A549 (cell line): ENCODE data around the gene CBFA2T3. TPM values are rescaled to one million over a fixed set of nuclear protein-coding genes. Genes with fewer than 3 reads are reported as not detected.

Experiments used
- ATAC-seq, 2 experiments: fragments of 200-7000 bp in 1 of 2; fragments of >200 bp in 1 of 2; cut with Nextera tagmentation in 1 of 2; cut with Tn5 transposase in 1 of 2; 3 replicates each; pipeline versions ENCODE4 v1.8.0 to v1.9.1; 2018 to 2020; ENCODE audit warnings: mild to moderate bottlenecking in 1 of 2, moderate library complexity in 1 of 2
- CTCF ChIA-PET: fragments of 300-600 bp; sonication (Branson Sonifier 250); formaldehyde crosslinking; extraction: SDS; loops from one replicate; lab custom pipeline; 2021; ENCODE audit warnings: antibody characterized with exemption, inconsistent platforms; lab: Yijun Ruan, JAX
- POLR2A ChIA-PET: fragments of 350-600 bp; formaldehyde crosslinking; extraction: SDS; loops from one replicate; lab custom pipeline; 2021; ENCODE audit warnings: antibody characterized with exemption, inconsistent platforms; lab: Yijun Ruan, JAX
- DNase-seq, 2 experiments: peaks; one replicate each; pipeline versions ENCODE4 v3.0.0 to v3.0.0-alpha.2; 2011 to 2016; ENCODE audit warnings: low read depth in 1 of 2, low spot score in 1 of 2
- FAIRE-seq: peaks from 2 replicates; lab custom pipeline; 2011; peaks lifted over from hg19 to GRCh38; lab: Jason Lieb, UNC
- H3K27ac ChIP-seq, 2 experiments: fragments of >200 bp; sonication (Bioruptor Twin); formaldehyde crosslinking; 3 replicates each; pipeline ENCODE4 v1.5.1; 2016 to 2017
- H3K4me1 ChIP-seq: fragments of >200 bp; sonication (Bioruptor Twin); formaldehyde crosslinking; 3 replicates; pipeline ENCODE4 v1.6.1; 2016
- H3K4me2 ChIP-seq: fragments of >200 bp; sonication (Bioruptor Twin); formaldehyde crosslinking; 3 replicates; pipeline ENCODE4 v1.6.1; 2016
- H3K4me3 ChIP-seq: fragments of >200 bp; sonication (Bioruptor Twin); formaldehyde crosslinking; 3 replicates; pipeline ENCODE4 v1.5.1; 2016
- H3K9me3 ChIP-seq: fragments of >200 bp; sonication (Bioruptor Twin); formaldehyde crosslinking; 3 replicates; pipeline ENCODE4 v1.6.1; 2016
- BHLHE40 ChIP-seq: IDR thresholded peaks from 2 replicates; pipeline ENCODE4 v1.6.1; 2012; ENCODE audit warnings: low read depth, low read length, inconsistent platforms
- CBX8 ChIP-seq: fragments of 200-600 bp; sonication (generic); IDR thresholded peaks from 2 replicates; pipeline ENCODE4 v1.6.1; 2016
- CEBPB ChIP-seq, 2 experiments: fragments of >200 bp in 1 of 2; sonication (Bioruptor Twin) in 1 of 2; formaldehyde crosslinking in 1 of 2; IDR thresholded peaks; 2 replicates each; pipeline ENCODE4 v1.6.1; 2012 to 2016
- CHD2 ChIP-seq: fragments of 150-350 bp; IDR thresholded peaks from 2 replicates; pipeline ENCODE4 v1.6.1; 2014; ENCODE audit warnings: low read length; ENCODE audit not compliant: partially characterized antibody
- FOXS1 ChIP-seq: fragments of 250-450 bp; sonication (Bioruptor Pico); IDR thresholded peaks from 2 replicates; pipeline ENCODE4 v1.5.0; 2020; ENCODE audit warnings: mild to moderate bottlenecking, moderate library complexity
- HDAC2 ChIP-seq: fragments of 200-600 bp; sonication (generic); IDR thresholded peaks from 2 replicates; pipeline ENCODE4 v1.6.1; 2016
- HEYL ChIP-seq: fragments of 250-450 bp; sonication (Bioruptor Pico); IDR thresholded peaks from 2 replicates; pipeline ENCODE4 v1.8.0; 2021; ENCODE audit warnings: mild to moderate bottlenecking, moderate library complexity
- HOXA7 ChIP-seq: fragments of 250-450 bp; sonication (Bioruptor Pico); IDR thresholded peaks from 2 replicates; pipeline ENCODE4 v1.5.0; 2020; ENCODE audit warnings: mild to moderate bottlenecking, moderate library complexity
- HOXB5 ChIP-seq: fragments of 250-450 bp; sonication (Bioruptor Pico); IDR thresholded peaks from 2 replicates; pipeline ENCODE4 v1.5.0; 2020; ENCODE audit warnings: mild to moderate bottlenecking, moderate library complexity
- JUN ChIP-seq, 2 experiments: fragments of >200 bp; sonication (Bioruptor Twin); formaldehyde crosslinking; IDR thresholded peaks; 2 replicates in 1 of 2; 3 replicates in 1 of 2; pipeline ENCODE4 v1.6.1; 2016 to 2017
- JUNB ChIP-seq: fragments of >200 bp; sonication (Bioruptor Twin); formaldehyde crosslinking; IDR thresholded peaks from 2 replicates; pipeline ENCODE4 v1.6.1; 2016
- KDM5A ChIP-seq: fragments of 200-600 bp; sonication (generic); IDR thresholded peaks from 2 replicates; pipeline ENCODE4 v1.6.1; 2016; ENCODE audit warnings: antibody characterized with exemption, mild to moderate bottlenecking
- MAZ ChIP-seq: fragments of 150-350 bp; IDR thresholded peaks from 2 replicates; pipeline ENCODE4 v1.6.1; 2014; ENCODE audit warnings: antibody characterized with exemption, low read depth, low read length, borderline replicate concordance
- NPAS2 ChIP-seq: fragments of 250-450 bp; sonication (Bioruptor Pico); IDR thresholded peaks from 2 replicates; pipeline ENCODE4 v1.8.0; 2022; ENCODE audit warnings: mild to moderate bottlenecking, moderate library complexity, borderline replicate concordance
- NR3C1 ChIP-seq: fragments of >200 bp; sonication (Bioruptor Twin); formaldehyde crosslinking; IDR thresholded peaks from 3 replicates; pipeline ENCODE4 v1.6.1; 2017
- PHF8 ChIP-seq: fragments of 200-600 bp; sonication (generic); IDR thresholded peaks from 2 replicates; pipeline ENCODE4 v1.6.1; 2016; ENCODE audit warnings: low read depth, mild to moderate bottlenecking, antibody characterized with exemption, moderate library complexity, borderline replicate concordance
- RCOR1 ChIP-seq: fragments of 150-350 bp; IDR thresholded peaks from 2 replicates; pipeline ENCODE4 v1.6.1; 2014; ENCODE audit warnings: antibody characterized with exemption, low read length, low read depth
- SMC3 ChIP-seq: fragments of >200 bp; sonication (Bioruptor Twin); formaldehyde crosslinking; IDR thresholded peaks from 3 replicates; pipeline ENCODE4 v1.6.1; 2018; ENCODE audit warnings: inconsistent platforms
- SREBF2 ChIP-seq: fragments of 450-650 bp; IDR thresholded peaks from 2 replicates; pipeline ENCODE4 v1.6.1; 2014; ENCODE audit warnings: mild to moderate bottlenecking, moderate library complexity
- ZSCAN20 ChIP-seq: fragments of 250-450 bp; sonication (Bioruptor Pico); IDR thresholded peaks from 2 replicates; pipeline ENCODE4 v1.8.0; 2022; ENCODE audit warnings: mild to moderate bottlenecking, moderate library complexity
- WGBS: methylation state at CpG from one replicate; pipeline ENCODE4 v1.1.6; 2017; ENCODE audit errors: missing lambda C conversion rate; 5-methylcytosine and 5-hydroxymethylcytosine counted together
- polyA plus RNA-seq, 4 experiments: library from polyadenylated mRNA; depleted of rRNA in 3 of 4; stranded (reverse); fragments of >200 nt; fragmentation: RNase III in 1 of 4; extraction: RNeasy Plus Mini Kit Qiagen cat#74134 plus additional on column Dnase treatment in 1 of 4; gene quantifications; 2 replicates in 3 of 4; 3 replicates in 1 of 4; pipeline ENCODE4 v1.2.3, GENCODE V29; 2011 to 2017
- TF ChIP-seq, protein P1 (sequence below): IDR thresholded peaks from 2 replicates; pipeline ENCODE4 v1.6.1; 2012
- TF ChIP-seq, protein P2 (sequence below): fragments of >200 bp; sonication (Bioruptor Twin); formaldehyde crosslinking; IDR thresholded peaks from 3 replicates; pipeline ENCODE4 v1.5.1; 2016
- TF ChIP-seq, protein P3 (sequence below): fragments of >200 bp; sonication (Bioruptor Twin); formaldehyde crosslinking; IDR thresholded peaks from 3 replicates; pipeline ENCODE4 v1.6.1; 2016
- TF ChIP-seq, protein P4 (sequence below): fragments of 150-350 bp; IDR thresholded peaks from 2 replicates; pipeline ENCODE4 v1.6.1; 2014; ENCODE audit warnings: low read depth, mild to moderate bottlenecking, low read length

The CBFA2T3 gene
- polyA plus RNA-seq, 2 of the 4 experiments (the other 2 are of a cell fraction) = 0.08 TPM; not detected in 1

DNA sequence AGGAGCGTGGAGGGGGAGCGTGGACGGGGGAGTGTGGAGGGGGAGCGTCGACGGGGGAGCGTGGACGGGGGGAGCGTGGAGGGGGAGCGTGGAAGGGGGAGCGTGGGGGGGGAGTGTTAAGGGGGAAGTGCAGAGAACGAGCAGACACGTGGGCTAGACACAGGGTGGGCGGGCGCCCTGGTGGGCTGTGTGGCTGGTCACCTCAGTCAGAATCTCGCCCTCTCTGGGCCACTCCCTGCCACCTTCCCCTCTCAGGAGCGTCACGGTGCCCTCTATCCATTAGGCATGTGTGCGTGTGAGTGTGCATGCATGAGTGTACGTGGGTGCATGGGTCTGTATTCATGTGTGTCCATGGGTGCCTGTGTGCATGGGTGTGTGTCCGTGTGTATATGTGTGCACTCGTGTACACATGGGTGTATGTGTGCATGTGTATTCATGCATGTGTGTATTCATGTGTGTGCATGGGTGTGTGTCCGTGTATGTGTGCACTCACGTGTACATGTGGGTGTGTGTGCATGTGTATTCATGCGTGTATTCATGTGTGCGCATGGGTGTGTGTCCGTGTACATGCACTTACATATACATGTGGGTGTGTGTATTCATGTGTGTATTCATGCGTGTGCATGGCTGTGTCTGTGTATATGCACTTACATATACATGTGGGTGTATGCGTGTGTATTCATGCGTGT lies 61.2 kb downstream of the CBFA2T3 start:
- Histone ChIP-seq H3K4me1 (no peaks in the 10 kb centered on the region), H3K9me3 (no peaks in the 10 kb centered on the region), H3K4me2 (no peak overlapping the region), H3K27ac (no peak overlapping the region), H3K4me3 (no peak overlapping the region)
- POLR2A ChIA-PET = no interaction called here
- CTCF ChIA-PET = interaction anchor here (1.2 kb wide), 1 partner anchor 15 kb away, joined by 3 read pairs; no protein-coding TSS in a partner anchor
- DNase-seq (no peak), FAIRE-seq (no peak)
- WGBS = 57% methylated on average over 17 of the region's 30 CpGs
- TF ChIP-seq HDAC2 = no peak
- TF ChIP-seq CEBPB (IDR thresholded peaks at IDR 0.05) = no peak
- TF ChIP-seq, protein P1, sequence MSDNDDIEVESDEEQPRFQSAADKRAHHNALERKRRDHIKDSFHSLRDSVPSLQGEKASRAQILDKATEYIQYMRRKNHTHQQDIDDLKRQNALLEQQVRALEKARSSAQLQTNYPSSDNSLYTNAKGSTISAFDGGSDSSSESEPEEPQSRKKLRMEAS = no peak
- TF ChIP-seq JUN (IDR thresholded peaks at IDR 0.05) = no peak
- TF ChIP-seq, protein P2, sequence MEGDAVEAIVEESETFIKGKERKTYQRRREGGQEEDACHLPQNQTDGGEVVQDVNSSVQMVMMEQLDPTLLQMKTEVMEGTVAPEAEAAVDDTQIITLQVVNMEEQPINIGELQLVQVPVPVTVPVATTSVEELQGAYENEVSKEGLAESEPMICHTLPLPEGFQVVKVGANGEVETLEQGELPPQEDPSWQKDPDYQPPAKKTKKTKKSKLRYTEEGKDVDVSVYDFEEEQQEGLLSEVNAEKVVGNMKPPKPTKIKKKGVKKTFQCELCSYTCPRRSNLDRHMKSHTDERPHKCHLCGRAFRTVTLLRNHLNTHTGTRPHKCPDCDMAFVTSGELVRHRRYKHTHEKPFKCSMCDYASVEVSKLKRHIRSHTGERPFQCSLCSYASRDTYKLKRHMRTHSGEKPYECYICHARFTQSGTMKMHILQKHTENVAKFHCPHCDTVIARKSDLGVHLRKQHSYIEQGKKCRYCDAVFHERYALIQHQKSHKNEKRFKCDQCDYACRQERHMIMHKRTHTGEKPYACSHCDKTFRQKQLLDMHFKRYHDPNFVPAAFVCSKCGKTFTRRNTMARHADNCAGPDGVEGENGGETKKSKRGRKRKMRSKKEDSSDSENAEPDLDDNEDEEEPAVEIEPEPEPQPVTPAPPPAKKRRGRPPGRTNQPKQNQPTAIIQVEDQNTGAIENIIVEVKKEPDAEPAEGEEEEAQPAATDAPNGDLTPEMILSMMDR = no peak
- no peak for TF ChIP-seq HOXA7 (CRISPR knock-in tag)
- TF ChIP-seq SMC3 = no peak
- TF ChIP-seq ZSCAN20 = no peak
- TF ChIP-seq, protein P3, sequence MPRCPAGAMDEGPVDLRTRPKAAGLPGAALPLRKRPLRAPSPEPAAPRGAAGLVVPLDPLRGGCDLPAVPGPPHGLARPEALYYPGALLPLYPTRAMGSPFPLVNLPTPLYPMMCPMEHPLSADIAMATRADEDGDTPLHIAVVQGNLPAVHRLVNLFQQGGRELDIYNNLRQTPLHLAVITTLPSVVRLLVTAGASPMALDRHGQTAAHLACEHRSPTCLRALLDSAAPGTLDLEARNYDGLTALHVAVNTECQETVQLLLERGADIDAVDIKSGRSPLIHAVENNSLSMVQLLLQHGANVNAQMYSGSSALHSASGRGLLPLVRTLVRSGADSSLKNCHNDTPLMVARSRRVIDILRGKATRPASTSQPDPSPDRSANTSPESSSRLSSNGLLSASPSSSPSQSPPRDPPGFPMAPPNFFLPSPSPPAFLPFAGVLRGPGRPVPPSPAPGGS = no peak
- no peak for TF ChIP-seq KDM5A
- no peak for TF ChIP-seq NPAS2 (CRISPR knock-in tag)
- no peak for TF ChIP-seq CHD2
- no peak for TF ChIP-seq BHLHE40
- TF ChIP-seq JUNB = no peak
- TF ChIP-seq NR3C1 = no peak
- no peak for TF ChIP-seq PHF8
- TF ChIP-seq, all 56 proteins: peak for 0
- no peak for ATAC-seq

DNA sequence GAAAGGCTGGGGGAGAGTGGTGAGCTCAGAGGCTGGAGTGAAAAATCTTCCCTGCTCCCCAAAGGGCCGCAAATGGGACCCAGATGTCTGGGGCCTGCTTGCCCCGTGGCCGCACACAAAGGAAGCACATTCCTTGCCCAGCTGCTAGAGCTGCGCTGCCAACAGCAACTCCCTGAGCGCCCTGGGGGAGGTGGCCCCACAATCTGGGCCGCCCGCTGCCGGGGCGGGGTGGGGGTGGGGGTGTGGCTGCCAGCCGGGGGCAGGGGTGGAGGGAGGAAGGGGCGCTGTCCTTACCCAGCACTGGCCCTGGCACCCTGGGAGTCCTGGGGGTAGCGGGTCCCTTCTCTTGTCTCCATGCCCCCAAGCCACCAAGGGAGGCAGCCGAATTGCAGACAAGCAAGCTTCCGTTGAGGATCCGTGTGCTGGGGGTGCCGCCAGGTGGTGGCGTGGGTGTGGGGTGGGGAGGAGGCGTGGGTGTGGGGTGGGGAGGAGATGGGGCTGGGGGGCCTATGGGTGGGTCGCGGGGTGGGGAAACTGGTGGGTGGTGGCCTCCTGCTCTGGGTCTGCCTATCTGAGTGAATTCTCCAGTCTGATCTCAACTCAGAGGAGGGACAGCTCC lies 62.1 kb downstream of the CBFA2T3 start:
- no peaks in the 10 kb centered on the region for H3K9me3 ChIP-seq
- CTCF ChIA-PET = interaction anchor here (0.6 to 1.2 kb wide), 2 partner anchors 9 to 14 kb away, joined by 3 to 5 read pairs; no protein-coding TSS in a partner anchor
- no peak for ATAC-seq

DNA sequence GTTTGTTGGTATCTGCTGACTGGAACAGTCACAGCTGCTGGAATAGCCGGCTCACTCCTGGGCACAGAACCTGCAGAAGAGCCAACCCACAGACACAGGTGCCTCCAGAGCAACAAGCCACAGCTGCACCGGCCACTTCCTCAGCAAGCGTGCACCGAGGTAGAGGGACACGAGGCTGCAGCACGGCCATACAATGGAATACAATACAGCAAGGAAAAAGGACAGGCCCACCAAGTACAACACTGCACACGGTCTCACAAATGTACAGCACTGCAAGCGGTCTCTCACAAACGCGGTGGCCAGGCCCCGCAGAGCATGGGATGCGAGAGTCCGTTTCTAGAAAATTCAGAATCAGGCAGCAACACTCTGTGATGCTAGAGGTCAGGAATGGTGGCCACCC lies 63.1 kb downstream of the CBFA2T3 start:
- Histone ChIP-seq H3K4me3 (no peak overlapping the region), H3K4me1 (no peaks in the 10 kb centered on the region), H3K9me3 (no peaks in the 10 kb centered on the region), H3K27ac (no peak overlapping the region), H3K4me2 (no peak overlapping the region)
- ATAC-seq (no peak), DNase-seq (no peak), FAIRE-seq (no peak)
- WGBS = 78% methylated on average over 13 of the region's 13 CpGs
- POLR2A ChIA-PET = no interaction called here
- CTCF ChIA-PET = interaction anchor here (1.0 kb wide), 1 partner anchor 10 kb away, joined by 3 read pairs; no protein-coding TSS in a partner anchor
- TF ChIP-seq, protein P4, sequence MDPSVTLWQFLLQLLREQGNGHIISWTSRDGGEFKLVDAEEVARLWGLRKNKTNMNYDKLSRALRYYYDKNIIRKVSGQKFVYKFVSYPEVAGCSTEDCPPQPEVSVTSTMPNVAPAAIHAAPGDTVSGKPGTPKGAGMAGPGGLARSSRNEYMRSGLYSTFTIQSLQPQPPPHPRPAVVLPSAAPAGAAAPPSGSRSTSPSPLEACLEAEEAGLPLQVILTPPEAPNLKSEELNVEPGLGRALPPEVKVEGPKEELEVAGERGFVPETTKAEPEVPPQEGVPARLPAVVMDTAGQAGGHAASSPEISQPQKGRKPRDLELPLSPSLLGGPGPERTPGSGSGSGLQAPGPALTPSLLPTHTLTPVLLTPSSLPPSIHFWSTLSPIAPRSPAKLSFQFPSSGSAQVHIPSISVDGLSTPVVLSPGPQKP = no peak
- TF ChIP-seq HOXB5 (CRISPR knock-in tag) = no peak
- TF ChIP-seq SREBF2 = no peak
- TF ChIP-seq CBX8 = no peak

More for the DNA sequence above, 62.1 kb downstream of the CBFA2T3 start:
- Histone ChIP-seq H3K4me3 (no peak overlapping the region), H3K27ac (no peak overlapping the region), H3K4me2 (no peak overlapping the region), H3K4me1 (no peaks in the 10 kb centered on the region)
- TF ChIP-seq FOXS1 (CRISPR knock-in tag) (no peak), MAZ (no peak), NPAS2 (CRISPR knock-in tag) (no peak), RCOR1 (no peak), SMC3 (no peak), HEYL (CRISPR knock-in tag) (no peak)
- POLR2A ChIA-PET = no interaction called here
- 39% methylated on average over 7 of the region's 20 CpGs for WGBS
- DNase-seq (no peak), FAIRE-seq (no peak)
